Effector memory CD4-positive, alpha-beta T cell (primary cell): Measurements from ENCODE around the gene CMKLR1.

Experiments
- DNase-seq, 3 donors: peaks; one replicate each; pipeline ENCODE4 v3.0.0-alpha.2; 2020
- H3K27ac ChIP-seq: 2 replicates; pipeline ENCODE4 v1.7.0; 2013; ENCODE audit warnings: mild to moderate bottlenecking, low read length, moderate library complexity; ENCODE audit not compliant: insufficient read depth, poor library complexity, severe bottlenecking
- H3K27me3 ChIP-seq: replicated peaks from 2 replicates; pipeline ENCODE4 v1.7.0; 2013; ENCODE audit warnings: mild to moderate bottlenecking, low read length; ENCODE audit not compliant: insufficient read depth, control insufficient read depth, poor library complexity, severe bottlenecking
- H3K36me3 ChIP-seq: 2 replicates; pipeline ENCODE4 v1.7.0; 2013; ENCODE audit warnings: mild to moderate bottlenecking, low read length, moderate library complexity; ENCODE audit not compliant: control insufficient read depth, insufficient read depth
- H3K4me1 ChIP-seq: 2 replicates; pipeline ENCODE4 v1.7.0; 2013; ENCODE audit warnings: low read length, mild to moderate bottlenecking; ENCODE audit not compliant: control insufficient read depth, insufficient read depth, poor library complexity, severe bottlenecking
- H3K4me3 ChIP-seq: 2 replicates; pipeline ENCODE4 v1.7.0; 2013; ENCODE audit warnings: low read length, low read depth, mild to moderate bottlenecking; ENCODE audit not compliant: insufficient read depth, poor library complexity, severe bottlenecking
- H3K9me3 ChIP-seq: 2 replicates; pipeline ENCODE4 v1.7.0; 2013; ENCODE audit warnings: mild to moderate bottlenecking, low read length, moderate library complexity; ENCODE audit not compliant: control insufficient read depth

Gene CMKLR1

DNA sequence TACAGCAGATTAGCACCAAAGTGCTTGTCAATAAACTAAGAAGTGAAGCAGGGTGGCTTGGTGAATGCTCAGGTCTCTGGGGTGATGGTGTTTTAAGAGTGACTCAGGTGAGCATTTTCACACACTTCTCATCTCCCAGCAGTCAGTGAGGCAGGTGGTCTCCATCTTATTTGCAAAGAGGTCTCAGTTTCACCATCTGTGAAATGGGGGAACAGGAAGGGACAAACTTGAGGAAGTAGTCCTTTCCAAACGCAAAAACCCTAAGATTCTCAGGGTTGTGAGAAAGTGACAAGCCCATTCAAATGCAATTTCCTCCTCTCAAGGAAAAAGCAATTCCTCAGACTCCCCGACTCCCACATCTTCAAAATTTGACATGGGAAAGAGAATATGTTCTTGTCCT, 54.1 kb downstream of the CMKLR1 start:
- DNase-seq: no peak
- Histone ChIP-seq H3K4me1 (no peaks in the 10 kb centered on the region), H3K36me3 (no peaks in the 10 kb centered on the region)

DNA sequence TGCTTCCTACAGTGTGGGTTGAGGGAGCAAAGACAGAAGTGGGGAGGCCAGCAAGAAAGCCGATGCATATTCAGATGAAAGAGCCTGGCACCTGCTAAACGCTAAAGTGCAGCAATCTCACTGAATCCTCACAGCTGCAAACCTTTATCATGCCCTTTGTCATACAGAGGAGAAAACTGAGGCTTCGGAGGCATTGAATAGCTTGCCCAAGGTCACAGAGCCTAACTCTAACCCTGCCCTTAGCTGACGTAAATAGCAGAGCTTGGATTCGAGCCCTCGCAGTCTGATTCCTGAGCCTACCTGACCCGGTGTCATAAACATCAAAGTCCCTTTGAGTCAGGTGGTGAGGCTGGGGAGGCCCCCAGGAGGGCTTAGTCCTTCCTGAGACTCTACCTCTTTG, 54.9 kb downstream of the CMKLR1 start:
- H3K9me3 ChIP-seq: no peaks in the 10 kb centered on the region
- no peak for DNase-seq
- H3K27me3 ChIP-seq: no peaks in the 10 kb centered on the region
- H3K4me3 ChIP-seq: no peak overlapping the region
- H3K27ac ChIP-seq: no peak overlapping the region
- H3K4me1 ChIP-seq: no peaks in the 10 kb centered on the region
- no peaks in the 10 kb centered on the region for H3K36me3 ChIP-seq

More for the DNA sequence above, 54.1 kb downstream of the CMKLR1 start:
- Histone ChIP-seq H3K27ac (no peak overlapping the region), H3K27me3 (no peaks in the 10 kb centered on the region), H3K4me3 (no peak overlapping the region), H3K9me3 (no peaks in the 10 kb centered on the region)

- Histone ChIP-seq H3K4me3 (no peak overlapping the region), H3K27me3 (no peaks in the 10 kb centered on the region), H3K9me3 (no peaks in the 10 kb centered on the region), H3K36me3 (no peaks in the 10 kb centered on the region), H3K4me1 (no peaks in the 10 kb centered on the region), H3K27ac (no peak overlapping the region)
- no peak for DNase-seq
These were observed 56.4 kb downstream of the CMKLR1 start for GRCh38 chr12:108282676-108283075.

DNA sequence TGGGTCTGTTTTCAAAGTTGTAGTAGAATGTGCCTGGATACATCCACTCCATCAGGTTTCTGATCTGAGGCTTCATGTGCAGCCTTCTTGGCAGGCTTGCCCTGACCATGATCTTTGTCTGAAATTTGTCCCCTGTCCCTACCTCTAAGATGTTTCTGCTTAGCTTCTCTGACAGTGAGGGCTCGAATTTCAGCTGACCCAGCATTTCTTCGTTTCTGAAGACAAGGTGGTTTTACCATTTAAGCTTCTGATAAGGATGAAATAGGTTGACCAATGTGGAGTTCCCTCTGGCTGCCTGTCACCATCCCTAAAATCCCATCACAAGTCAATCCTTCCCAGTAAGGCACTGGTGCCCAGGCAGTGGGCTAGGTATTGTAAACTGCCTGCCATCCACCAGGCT, 57.0 kb downstream of the CMKLR1 start:
- no peaks in the 10 kb centered on the region for H3K9me3 ChIP-seq
- H3K36me3 ChIP-seq: no peaks in the 10 kb centered on the region
- H3K27ac ChIP-seq: no peak overlapping the region
- DNase-seq: no peak
- H3K27me3 ChIP-seq: no peaks in the 10 kb centered on the region
- no peaks in the 10 kb centered on the region for H3K4me1 ChIP-seq
- H3K4me3 ChIP-seq: no peak overlapping the region

DNA sequence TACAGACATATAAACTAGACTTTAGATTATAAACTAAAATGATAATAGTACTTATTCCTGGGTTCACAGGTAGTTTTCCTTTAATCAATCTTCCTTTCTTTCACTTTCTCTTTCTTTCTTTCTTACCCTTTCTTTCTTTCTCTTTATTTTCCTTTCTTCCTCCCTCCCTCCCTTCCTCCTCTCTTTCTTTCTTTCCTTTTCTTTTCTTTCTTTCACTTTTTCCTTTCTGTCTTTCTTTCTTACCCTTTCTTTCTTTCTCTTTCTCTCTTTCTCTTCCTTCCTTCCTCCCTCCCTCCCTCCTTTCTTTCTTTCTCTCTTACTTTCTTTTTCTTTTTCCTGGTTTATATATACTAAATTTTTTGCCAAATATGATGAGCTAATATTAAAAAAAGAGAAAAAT, 61.5 kb downstream of the CMKLR1 start:
- H3K4me3 ChIP-seq: no peak overlapping the region
- H3K27me3 ChIP-seq: no peaks in the 10 kb centered on the region
- H3K27ac ChIP-seq: no peak overlapping the region
- no peak for DNase-seq
- H3K4me1 ChIP-seq: no peaks in the 10 kb centered on the region
- no peaks in the 10 kb centered on the region for H3K9me3 ChIP-seq
- H3K36me3 ChIP-seq: no peaks in the 10 kb centered on the region

GRCh38 chr12:108273217-108273616, 65.9 kb downstream of the CMKLR1 start:
- H3K36me3 ChIP-seq: no peaks in the 10 kb centered on the region
- no peak overlapping the region for H3K27ac ChIP-seq
- H3K27me3 ChIP-seq: no peaks in the 10 kb centered on the region
- no peaks in the 10 kb centered on the region for H3K4me1 ChIP-seq
- no peak for DNase-seq
- H3K9me3 ChIP-seq: no peaks in the 10 kb centered on the region
- no peak overlapping the region for H3K4me3 ChIP-seq

DNA sequence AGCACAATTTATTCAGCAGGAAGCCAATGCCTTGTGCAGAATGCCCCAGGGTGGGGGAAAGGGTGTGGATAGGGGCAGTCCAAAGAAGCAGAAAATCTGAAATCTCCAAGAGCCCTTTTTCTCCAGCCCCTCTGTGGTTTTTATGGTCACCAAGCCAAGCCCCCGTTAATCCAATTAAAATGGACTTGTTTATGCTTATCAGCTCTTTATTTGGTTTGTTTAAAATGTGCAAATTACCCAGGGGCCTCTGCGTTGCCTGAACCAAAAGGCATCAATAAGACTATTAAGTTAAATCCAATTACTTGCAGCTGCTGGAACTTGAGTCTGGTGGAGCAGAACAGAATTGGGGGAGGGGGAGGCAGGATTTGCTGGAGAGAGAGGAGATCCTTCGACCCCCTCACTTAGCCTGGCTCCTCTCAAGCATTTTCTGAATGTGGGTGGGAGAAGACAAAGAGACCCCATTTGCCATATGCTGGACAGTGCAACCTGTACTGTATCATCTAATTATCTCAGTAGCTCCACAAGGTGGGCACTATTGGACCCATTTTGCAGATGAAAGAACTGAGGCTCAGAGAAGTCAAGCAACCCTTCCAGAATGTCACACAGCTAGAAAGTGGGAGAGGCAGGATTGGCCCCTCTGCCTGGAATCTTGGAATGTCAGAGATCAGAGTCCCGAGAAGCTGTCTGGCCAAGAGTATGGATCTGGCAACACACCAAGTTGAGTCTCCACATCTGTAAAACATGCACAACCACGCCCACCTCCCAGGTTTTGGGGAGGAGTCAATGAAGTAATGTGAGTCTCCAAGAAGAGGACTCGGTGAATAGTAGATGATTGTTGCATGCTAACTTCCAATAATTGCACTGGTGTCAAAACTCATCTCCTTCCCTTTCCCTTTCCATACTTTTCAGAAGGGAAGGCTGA, 66.9 kb downstream of the CMKLR1 start:
- Histone ChIP-seq H3K36me3 (no peaks in the 10 kb centered on the region), H3K27ac (no peak overlapping the region), H3K27me3 (no peaks in the 10 kb centered on the region), H3K4me1 (no peaks in the 10 kb centered on the region), H3K4me3 (no peak overlapping the region), H3K9me3 (no peaks in the 10 kb centered on the region)
- DNase-seq: no peak

GRCh38 chr12:108270849-108271143, 68.3 kb downstream of the CMKLR1 start:
- H3K4me3 ChIP-seq: no peak overlapping the region
- no peak for DNase-seq
- no peak overlapping the region for H3K27ac ChIP-seq

GRCh38 chr12:108270035-108270848, 68.9 kb downstream of the CMKLR1 start:
- H3K4me1 ChIP-seq: no peaks in the 10 kb centered on the region
- H3K27ac ChIP-seq: no peak overlapping the region
- no peak overlapping the region for H3K4me3 ChIP-seq
- H3K27me3 ChIP-seq: no peaks in the 10 kb centered on the region
- no peak for DNase-seq
- H3K9me3 ChIP-seq: no peaks in the 10 kb centered on the region
- no peaks in the 10 kb centered on the region for H3K36me3 ChIP-seq

More at GRCh38 chr12:108270849-108271143, 68.3 kb downstream of the CMKLR1 start:
- no peaks in the 10 kb centered on the region for H3K27me3 ChIP-seq
- no peaks in the 10 kb centered on the region for H3K36me3 ChIP-seq
- H3K4me1 ChIP-seq: no peaks in the 10 kb centered on the region
- no peaks in the 10 kb centered on the region for H3K9me3 ChIP-seq

- no peak for DNase-seq
- Histone ChIP-seq H3K4me3 (no peak overlapping the region), H3K27me3 (no peaks in the 10 kb centered on the region), H3K9me3 (no peaks in the 10 kb centered on the region), H3K27ac (no peak overlapping the region), H3K4me1 (no peaks in the 10 kb centered on the region), H3K36me3 (no peaks in the 10 kb centered on the region)
These were observed 69.9 kb downstream of the CMKLR1 start for GRCh38 chr12:108269224-108269623.
